ENCODE data around the gene ZZZ3.
"Not testable (repeated sequence)": the region's sequence is repeated elsewhere in the genome, so short reads cannot be mapped to it uniquely, and the experiment has no call there.

Gene ZZZ3

DNA sequence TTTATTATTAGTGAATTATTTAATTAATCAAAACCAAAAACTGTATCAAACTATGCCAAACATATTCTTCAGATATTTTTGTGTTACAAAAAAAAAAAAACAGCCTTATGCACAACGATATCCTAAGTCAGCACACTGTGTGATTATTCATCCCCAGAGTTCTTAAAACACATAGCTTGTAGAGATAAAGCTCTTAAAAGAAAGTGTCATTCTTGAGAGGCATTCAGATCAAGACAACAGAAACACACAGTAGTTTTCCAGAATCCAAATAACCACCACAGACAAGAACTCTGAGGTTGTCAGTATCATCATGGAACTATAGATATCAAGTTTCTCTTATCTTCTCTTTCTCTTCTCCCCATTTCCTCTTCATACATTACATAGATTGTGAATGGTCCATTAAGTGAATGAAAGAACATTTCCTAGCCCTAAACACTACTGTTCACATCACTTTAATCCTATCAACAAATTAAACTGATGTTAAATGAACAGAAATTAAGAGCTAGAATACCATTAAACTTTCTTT lies 13.5 kb downstream of the ZZZ3 start:
- no peak for DNase-seq

DNA sequence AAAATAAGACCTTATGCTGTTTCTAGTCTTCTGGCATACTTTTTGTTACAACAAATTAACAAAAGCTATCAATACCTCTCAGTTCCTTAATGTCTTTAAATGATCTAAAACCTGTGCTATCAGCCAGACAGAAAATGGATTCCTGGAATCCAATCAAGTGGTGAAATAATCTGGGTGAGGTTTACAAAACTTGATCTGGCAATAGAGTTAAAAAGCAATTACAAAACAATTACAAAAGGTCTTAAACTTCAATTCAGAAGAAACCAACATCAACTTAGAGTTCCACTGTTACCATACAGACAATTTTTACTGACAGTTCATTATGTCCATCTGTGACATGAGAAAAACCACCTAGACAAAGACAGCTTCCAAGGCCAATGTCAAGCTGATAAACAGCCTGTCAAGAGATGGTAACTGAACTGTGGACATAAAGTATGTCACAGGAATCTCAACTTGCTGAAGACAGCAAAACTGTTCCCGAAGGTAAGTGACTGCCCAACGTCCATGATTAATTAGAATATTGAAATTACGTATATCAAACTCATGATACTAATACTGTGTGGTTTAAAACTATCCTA lies 17.4 kb downstream of the ZZZ3 start:
- no peak for DNase-seq

DNA sequence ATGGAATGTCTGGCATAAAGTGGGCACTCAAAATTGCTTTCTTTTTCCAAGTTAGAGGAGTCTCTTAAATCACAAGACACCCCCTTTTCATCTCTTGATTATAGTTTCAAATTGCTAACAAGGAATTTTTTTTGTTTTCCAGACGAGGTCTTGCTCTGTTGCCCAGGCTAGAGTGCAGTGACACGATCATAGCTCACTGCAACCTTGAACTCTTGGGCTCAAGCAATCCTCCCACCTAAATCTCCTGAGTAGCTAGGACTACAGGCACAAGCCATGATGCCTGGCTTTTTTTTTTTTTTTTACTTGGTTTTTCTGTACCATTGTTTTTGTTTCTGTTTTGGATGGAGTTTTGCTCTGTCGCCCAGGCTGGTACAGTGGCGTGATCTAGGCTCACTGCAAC lies 20.8 kb downstream of the ZZZ3 start:
- no peak for DNase-seq

DNA sequence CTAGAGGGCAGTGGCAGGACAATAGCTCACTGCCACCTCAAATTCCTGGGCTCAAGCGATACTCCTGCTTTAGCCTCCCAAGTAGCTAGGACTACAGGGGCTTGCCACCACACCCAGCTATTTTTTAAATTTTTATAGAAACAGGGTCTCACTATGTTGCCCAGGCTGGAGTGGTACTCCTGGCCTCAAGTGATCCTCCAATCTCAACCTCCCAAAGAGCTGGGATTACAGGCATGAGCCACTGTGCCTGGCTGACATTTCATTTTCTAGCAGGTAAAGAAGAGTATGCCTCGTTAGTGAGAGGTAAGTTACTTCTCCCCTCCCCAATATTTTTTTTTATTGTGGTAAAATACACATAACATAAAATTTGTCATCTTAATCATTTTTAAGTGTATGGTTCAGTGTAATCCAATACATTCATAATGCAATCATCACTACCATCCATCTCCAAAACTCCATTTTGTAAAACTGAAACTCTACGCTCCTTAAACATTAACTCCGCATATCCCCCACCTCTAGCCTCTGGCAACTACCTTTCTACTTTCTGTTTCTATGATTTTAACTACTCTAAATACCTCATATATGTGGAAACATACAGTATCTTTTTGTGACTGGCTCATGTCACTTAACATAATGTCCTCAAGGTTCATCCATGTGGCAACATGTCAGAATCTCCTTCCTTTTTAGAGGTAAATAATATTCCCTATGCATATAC lies 22.4 kb downstream of the ZZZ3 start:
- no peak for DNase-seq

DNA sequence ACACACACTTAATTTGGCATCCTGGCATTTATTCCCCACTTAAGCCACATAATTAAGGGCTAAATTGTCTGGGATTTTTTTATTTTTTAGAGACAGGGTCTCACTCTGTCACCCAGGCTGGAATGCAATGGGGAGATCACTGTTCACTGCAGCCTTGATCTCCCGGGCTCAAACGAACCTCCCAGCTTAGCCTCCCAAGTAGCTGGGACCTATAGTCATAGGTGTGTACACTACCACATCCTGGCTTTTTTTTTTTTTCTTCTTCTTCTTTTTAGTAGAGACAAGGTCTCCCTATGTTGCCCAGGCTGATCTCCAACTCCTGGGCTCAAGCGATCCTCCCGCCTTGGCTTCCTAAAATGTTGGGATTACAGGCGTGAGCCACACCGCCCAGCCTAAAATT lies 24.2 kb downstream of the ZZZ3 start:
- DNase-seq, result no peak

DNA sequence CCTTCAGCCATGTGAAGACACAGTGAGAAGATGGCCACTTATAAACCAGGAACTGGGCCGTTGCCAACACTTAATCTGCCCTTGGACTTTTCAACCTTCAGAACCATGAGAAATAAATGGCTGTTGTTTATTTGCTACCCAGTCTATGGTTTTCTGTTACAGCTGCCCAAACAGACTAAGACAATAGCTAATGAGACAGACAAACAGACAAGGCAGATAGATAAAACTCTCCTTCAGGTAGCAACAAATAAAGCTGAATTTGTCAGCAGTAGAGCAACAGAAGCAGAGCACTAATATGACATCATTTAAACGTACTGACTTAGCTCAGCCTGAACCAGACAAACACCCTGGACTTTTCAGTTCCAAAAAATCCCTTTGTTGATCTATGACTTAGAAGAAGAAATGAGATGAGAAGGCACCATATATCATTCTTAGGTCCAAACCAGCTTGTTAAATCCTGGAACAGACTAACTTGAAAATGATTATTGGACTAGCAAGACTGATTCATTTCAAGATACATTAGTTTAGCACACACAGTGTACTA lies 27.0 kb downstream of the ZZZ3 start:
- peak; percentile 69 for DNase-seq

DNA sequence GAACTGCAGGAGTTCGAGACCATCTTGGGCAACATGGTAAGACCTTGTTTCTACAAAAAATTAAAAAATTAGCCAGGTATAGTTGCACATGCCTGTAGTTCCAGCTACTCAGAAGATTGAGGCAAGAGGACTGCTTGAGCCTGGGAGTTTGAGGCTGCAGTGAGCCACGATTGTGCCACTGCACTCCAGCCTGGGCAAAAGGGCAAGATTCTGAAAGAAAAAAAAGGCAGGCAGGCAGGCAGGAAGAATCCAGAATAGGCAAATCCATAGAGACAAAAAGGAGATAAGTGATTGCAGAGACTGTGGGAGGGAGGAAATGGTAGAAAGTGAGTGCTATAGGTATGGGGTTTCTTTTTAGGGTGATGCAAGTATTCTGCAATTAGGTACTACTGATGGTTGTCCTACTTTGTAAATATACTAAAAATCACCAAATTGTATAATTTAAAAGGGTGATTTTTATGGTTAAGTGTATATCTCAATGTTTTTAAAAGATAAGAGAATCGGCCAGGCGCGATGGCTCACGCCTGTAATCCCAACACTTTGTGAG lies 29.4 kb downstream of the ZZZ3 start:
- DNase-seq, result no peak

DNA sequence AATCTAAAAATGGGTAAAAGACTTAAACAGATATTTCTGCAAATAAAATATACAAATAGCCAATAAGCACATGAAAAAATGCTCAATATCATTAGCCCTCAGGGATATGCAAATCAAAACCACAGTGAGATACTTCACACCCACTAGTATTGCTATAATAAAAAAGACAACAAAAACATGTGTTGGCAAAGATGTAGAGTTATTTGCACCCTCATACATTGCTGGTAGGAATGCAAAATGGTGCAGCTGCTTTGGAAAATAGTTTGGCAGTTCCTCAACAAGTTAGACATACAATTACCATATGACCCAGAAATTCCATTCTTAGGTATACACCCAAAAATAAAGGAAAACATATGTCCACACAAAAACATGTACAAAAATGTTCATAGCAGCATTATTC lies 30.2 kb downstream of the ZZZ3 start:
- DNase-seq, result no peak

DNA sequence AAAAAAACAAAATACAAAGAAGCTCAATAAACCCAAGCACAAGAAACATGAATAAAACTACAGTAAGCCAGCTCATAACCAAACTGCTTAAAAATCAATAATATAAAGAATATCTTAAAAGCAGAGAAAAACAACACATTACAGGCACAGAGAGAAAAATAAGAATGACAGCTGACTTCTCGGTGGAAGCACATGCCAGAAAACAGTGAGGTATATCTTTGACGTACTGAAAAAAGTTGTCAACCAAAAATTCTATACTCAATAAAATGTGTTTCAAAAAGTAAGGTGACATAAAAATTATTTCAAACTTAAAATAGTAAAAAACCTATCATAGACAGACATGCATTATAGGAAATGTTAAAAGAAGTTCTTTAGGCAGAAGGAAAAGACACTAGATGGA lies 33.3 kb downstream of the ZZZ3 start:
- no peak for DNase-seq

DNA sequence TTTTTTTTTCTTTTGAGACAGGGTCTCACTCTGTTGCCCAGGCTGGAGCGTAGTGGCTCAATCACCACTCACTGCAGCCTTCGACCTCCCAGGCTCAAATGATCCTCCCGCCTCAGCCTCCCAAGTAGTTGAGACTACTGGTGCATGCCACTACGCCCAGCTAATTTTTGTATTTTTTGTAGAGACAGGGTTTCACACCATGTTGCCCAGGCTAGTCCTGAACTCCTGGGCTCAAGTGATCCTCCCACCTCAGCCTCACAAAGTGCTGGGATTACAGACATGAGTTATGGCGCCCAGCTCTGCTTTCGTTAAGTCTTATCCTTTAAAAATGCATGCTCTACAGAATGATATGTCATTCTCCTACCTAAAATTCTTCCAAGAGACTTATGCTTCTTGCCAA lies 36.2 kb downstream of the ZZZ3 start:
- DNase-seq, result not testable (repeated sequence)

DNA sequence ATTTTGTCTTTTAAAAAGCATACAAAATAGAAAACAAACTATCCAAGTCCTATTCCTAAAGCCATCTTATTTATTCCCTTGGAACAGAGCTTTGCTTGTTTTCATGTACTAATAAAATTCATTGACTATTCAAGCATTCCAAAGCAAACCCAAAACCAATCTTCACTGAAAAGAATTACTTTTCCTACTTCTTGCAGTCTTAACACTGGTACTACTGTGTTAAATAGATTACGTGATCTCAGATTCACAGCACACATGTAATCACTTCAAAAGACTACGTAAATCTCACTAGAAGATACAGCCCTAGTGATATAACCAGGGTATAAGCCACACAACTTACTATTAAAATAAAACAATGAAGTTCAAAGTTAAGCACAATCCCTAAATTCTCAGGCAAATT lies 39.0 kb downstream of the ZZZ3 start:
- DNase-seq, result no peak

DNA sequence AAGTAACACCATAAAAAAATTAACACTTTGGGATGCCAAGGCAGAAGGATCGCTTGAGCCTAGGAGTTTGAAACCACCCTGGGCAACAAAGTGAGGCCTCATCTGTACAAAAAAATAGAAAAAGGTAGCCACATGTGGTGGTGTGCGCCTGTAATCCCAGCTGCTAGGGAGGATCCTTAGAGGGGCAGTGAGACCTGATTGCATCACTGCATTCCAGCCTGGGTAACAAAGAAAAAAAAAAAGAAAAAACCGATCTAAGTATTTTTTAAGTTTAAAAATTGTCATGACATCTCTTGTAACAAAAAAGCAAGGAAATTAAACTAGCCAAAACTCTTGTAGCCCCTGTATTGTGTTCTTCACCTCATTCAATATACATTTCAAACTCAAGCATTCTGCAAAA lies 39.5 kb downstream of the ZZZ3 start:
- DNase-seq, result no peak

DNA sequence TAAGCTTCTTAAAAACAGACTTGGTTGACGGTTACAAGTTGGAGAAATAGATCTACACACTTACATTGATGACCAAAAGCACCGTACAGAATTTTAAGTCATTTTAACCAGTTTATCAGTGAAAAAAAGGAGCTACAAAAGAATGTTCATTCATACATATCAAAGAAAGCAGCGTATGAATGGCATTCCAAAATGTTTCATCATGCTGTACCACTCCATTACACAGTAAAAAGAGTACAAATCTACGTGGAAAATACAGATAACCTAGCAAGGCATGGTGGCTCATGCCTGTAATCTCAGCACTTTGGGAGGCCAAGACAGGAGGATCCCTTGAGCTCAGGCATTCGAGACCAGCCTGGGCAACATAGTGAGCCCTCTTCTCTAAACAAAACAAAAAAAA lies 40.3 kb downstream of the ZZZ3 start:
- no peak for DNase-seq

DNA sequence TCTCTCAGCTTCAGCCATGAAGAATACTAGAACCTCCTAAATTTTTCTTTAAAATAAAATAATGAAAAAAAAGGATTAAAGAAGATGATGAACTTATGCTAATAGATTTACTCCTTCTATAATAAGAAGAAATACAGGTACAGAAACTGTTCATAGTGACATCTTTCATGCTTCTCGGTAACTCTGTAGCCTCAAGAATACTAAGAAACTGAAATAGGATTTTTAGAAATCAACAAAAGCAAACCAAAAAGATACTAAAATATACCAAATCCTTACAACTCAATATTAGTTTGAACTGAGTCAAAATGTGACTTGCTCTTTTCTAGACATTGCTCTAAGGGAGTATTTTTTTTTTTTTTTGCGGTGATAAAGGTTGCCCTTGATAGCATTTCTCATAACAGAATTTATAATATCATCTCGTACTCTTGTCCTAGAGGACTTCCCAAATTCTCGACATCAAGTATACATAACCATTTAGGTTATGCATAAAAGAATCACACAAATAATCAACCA lies 42.8 kb downstream of the ZZZ3 start:
- no peak for DNase-seq

DNA sequence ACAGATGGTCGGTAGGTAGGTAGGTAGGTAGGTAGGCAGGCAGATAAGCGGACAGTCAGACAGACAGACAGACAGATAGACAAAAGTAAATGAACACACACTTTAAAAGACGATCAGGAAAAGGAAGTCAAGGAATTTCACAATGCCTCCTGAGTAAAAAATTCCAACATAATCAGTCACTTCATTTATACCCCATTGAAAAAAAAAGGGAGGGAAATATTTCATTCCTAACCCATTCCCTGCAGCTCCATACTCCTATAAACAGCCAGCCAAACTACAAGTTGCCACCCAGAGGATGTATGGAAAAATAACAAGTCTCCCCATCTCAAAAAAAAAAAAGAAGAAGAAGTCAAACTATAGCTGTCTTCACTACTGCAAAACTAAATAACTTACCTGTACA lies 43.4 kb downstream of the ZZZ3 start:
- DNase-seq, result no peak

DNA sequence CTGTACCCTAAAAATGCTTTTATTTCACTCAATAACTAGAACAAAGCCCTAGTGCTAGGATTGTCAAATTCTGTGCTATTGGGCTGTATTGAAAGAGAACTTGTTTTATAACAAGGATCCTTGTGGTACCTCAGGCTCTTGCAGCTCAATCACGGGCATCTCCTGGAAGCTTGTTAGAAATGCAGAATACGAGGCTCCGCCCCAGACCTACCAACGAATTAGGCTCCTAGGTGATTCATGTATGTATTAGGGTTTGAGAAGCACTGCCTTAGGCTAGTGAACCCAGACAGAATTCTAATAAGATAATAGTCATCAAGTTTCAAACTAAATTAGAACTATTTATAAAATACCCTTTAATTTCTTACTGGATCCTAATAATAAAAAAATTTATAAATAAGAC lies 45.6 kb downstream of the ZZZ3 start:
- DNase-seq, result no peak

Measured in DMS79 (cell line).